ENCODE measurements around the gene MXRA7. TPM values are rescaled to one million over a fixed set of nuclear protein-coding genes. Genes with fewer than 3 reads are reported as not detected.

Gene MXRA7
- total and polyA plus RNA-seq, 7 donors: 8.3 to 428 (median 327) TPM

DNA sequence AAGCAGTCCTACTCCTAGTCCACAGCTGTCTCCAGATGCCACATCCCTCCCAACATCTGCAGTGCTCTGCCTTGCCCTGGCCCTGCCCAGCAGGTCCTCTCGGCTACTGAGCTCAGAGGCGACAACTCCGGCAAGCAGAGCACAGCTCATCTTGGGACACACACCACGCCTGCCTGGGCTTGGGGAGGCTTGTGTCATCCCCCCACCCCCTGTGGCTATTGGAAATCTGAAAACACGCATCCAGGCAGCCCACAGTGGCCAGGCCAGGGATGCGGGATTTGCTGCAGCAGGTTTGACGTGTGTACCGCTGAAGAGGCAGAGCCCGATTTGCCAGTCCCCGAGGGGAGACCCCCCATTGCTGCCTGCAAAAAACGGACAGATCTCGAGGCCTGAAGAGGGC, 25.4 kb downstream of the MXRA7 start:
- Histone ChIP-seq H3K27ac (peak overlapping the region; percentile 90 to 98 (median 93)), H3K9me3 (no peaks in the 10 kb centered on the region), H3K4me3 (no peak overlapping the region), H3K4me1 (peaks cover 5 to 100% (median 100%) of the 10 kb centered on the region in 4 donors), H3K27me3 (no peaks in the 10 kb centered on the region), H3K36me3 (peaks cover 0 to 29% (median 5%) of the 10 kb centered on the region in 4 donors)
- DNase-seq: no peak
- WGBS, 2 donors: 84 to 86% methylated on average over 12 of the region's 12 CpGs
- no peak for TF ChIP-seq EP300 (IDR thresholded peaks at IDR 0.05)
- intact Hi-C loops (cut with DNase I): loop anchor here (5.0 kb wide), 1 partner anchor 42 kb away; the partner anchor contains the start of genes JMJD6 and METTL23

DNA sequence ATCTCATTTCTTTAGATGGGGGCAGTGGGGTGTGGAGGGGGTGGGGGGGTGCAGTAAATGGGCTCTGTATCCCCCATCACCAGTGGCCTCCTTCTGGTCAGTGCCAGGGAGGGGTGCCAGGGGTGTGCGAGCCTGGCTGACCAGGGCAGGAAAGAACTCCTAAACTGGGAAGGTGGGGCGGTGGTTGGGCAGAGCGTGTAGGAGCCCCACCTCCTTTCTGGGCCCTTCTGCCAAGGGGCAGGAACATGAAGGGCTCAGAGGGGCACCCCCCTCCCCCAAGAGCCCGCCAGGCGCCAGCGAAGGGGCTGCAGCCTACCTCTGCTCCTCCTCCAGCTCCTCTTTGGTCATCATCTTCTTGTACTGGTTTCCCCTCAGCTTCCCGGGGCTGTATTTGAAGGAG, 26.0 kb downstream of the MXRA7 start:
- intact Hi-C loops (cut with DNase I): loop anchor here (5.0 kb wide), 1 partner anchor 43 kb away; the partner anchor contains the start of genes JMJD6 and METTL23
- H3K4me3 ChIP-seq: no peak overlapping the region
- H3K27ac ChIP-seq: peak overlapping the region; percentile 90 to 98 (median 93)
- DNase-seq: no peak
- WGBS, 2 donors: 89 to 90% methylated on average over 7 of the region's 7 CpGs
- H3K27me3 ChIP-seq: no peaks in the 10 kb centered on the region
- TF ChIP-seq EP300 (IDR thresholded peaks at IDR 0.05) (no peak), POLR2AphosphoS5 (IDR thresholded peaks at IDR 0.05) (no peak), POLR2A (IDR thresholded peaks at IDR 0.05) (no peak)
- TF ChIP-seq, protein P1, sequence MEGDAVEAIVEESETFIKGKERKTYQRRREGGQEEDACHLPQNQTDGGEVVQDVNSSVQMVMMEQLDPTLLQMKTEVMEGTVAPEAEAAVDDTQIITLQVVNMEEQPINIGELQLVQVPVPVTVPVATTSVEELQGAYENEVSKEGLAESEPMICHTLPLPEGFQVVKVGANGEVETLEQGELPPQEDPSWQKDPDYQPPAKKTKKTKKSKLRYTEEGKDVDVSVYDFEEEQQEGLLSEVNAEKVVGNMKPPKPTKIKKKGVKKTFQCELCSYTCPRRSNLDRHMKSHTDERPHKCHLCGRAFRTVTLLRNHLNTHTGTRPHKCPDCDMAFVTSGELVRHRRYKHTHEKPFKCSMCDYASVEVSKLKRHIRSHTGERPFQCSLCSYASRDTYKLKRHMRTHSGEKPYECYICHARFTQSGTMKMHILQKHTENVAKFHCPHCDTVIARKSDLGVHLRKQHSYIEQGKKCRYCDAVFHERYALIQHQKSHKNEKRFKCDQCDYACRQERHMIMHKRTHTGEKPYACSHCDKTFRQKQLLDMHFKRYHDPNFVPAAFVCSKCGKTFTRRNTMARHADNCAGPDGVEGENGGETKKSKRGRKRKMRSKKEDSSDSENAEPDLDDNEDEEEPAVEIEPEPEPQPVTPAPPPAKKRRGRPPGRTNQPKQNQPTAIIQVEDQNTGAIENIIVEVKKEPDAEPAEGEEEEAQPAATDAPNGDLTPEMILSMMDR (IDR thresholded peaks at IDR 0.05): no peak
- peaks cover 5 to 96% (median 94%) of the 10 kb centered on the region in 4 donors for H3K4me1 ChIP-seq
- H3K36me3 ChIP-seq: peaks cover 0 to 29% (median 6%) of the 10 kb centered on the region in 4 donors
- H3K9me3 ChIP-seq: no peaks in the 10 kb centered on the region

DNA sequence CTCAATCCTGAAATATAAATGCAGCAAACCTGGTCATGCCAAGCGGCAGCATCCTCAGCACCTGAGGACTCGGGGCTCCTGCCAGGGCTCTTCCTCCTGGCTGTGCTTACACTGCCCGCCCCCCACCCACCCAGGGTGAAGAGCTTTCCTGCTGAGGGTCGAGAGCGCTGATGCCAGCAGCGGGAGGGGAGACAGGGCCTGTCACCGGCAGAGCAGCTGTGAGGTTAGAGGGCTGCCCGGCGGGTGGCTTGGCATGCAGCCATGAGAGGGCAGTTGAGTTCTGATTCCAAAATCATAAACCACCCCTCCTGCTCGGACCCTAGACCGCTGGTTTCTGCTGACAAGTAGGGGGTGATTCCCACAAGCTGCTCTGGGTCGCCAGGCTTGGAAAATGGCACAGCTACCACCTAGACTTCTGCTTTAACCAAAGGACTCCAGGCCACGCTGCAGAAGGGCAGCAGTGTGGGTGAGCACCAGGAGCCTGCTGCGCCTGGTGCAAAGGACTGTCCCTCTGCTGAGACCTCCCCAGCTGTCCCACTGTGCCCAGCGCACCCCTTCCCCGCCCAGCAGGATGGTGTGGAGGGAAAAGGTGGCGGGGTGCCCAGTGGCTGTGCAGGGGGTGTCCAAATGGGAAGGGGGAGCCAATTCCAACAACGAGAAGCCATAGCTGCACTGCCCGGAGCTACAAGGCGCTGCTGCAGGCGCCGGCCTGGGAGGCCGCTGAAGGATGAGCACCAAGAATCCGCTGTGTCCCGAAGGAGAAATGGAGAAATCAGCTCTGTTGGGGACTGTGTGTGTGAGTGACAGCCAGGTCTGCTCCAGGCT, 26.6 kb downstream of the MXRA7 start:
- no peak for DNase-seq
- intact Hi-C loops (cut with DNase I): loop anchor here (2.0 kb wide), 1 partner anchor 31 kb away; no protein-coding TSS in a partner anchor
- WGBS, 2 donors: 87% methylated on average over 25 of the region's 25 CpGs
- Histone ChIP-seq H3K4me3 (no peak overlapping the region), H3K27ac (peak overlapping the region; percentile 90 to 98 (median 93)), H3K4me1 (peaks cover 5 to 90% (median 88%) of the 10 kb centered on the region in 4 donors), H3K9me3 (no peaks in the 10 kb centered on the region), H3K27me3 (no peaks in the 10 kb centered on the region), H3K36me3 (peaks cover 0 to 31% (median 7%) of the 10 kb centered on the region in 4 donors)
- TF ChIP-seq POLR2AphosphoS5 (IDR thresholded peaks at IDR 0.05) (no peak), POLR2A (IDR thresholded peaks at IDR 0.05) (no peak), EP300 (IDR thresholded peaks at IDR 0.05) (no peak)
- TF ChIP-seq, protein P1 (IDR thresholded peaks at IDR 0.05): no peak

DNA sequence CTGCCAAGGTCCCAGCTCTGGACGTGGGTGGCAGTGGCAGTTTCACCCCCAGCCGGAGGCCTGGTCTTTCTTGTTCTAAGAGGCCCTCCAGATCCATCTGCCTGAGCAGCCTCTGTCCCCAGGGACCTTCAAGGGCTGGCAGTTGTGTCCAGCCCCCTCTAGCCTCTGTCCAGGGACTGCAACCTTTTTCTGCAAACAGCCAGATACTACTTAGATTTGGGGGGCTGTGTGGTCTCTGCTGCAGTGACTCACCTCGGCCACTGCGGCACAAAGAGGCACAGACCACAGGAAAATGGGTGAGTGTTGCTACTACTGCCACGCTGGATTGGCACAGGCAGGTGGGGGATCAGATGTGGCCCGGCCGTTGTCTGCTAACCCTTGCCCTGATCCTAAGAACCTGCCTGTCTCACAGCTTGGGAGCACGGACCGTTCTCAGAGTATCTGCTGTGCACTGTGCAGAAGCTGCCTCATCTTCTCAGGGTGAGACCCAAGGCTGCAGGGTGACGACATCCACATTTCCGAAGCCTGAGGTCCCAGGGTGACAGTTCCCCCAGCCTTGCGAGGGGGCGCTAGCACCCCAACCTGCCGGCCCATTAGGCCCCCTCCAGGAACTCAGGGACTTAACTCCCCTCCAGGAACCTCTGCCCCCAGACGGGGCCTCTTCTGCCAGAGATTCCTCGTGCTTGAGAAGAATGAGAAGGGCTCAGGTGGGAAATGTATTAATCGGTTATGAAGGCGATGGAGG, 27.6 kb downstream of the MXRA7 start:
- Histone ChIP-seq H3K4me3 (no peak overlapping the region), H3K9me3 (no peaks in the 10 kb centered on the region), H3K27ac (peak overlapping the region; percentile 74 to 98 (median 93)), H3K4me1 (peaks cover 5 to 80% (median 79%) of the 10 kb centered on the region in 4 donors), H3K36me3 (peaks cover 0 to 41% (median 12%) of the 10 kb centered on the region in 4 donors), H3K27me3 (no peaks in the 10 kb centered on the region)
- intact Hi-C loops (cut with DNase I): loop anchor here (2.0 kb wide), 1 partner anchor 32 kb away; no protein-coding TSS in a partner anchor
- WGBS, 2 donors: 81 to 83% methylated on average over 18 of the region's 18 CpGs
- no peak for DNase-seq
- TF ChIP-seq POLR2A (IDR thresholded peaks at IDR 0.05) (no peak), EP300 (IDR thresholded peaks at IDR 0.05) (no peak), POLR2AphosphoS5 (IDR thresholded peaks at IDR 0.05) (no peak)
- TF ChIP-seq, protein P1 (IDR thresholded peaks at IDR 0.05): no peak

Data from sigmoid colon (tissue), 7 donors.